NCI-H82 treated with DMSO at 0.1 percent for 48 hours (cell line): ENCODE results near the gene PLEKHO2.
A peak's percentile ranks its signal among the peaks of the same experiment; 100 is the strongest.

Experiments
- DNase-seq: peaks from one replicate; lab custom pipeline; 2025; ENCODE audit not compliant: unreplicated experiment; lab: John Stamatoyannopoulos, UW

The PLEKHO2 gene

DNA sequence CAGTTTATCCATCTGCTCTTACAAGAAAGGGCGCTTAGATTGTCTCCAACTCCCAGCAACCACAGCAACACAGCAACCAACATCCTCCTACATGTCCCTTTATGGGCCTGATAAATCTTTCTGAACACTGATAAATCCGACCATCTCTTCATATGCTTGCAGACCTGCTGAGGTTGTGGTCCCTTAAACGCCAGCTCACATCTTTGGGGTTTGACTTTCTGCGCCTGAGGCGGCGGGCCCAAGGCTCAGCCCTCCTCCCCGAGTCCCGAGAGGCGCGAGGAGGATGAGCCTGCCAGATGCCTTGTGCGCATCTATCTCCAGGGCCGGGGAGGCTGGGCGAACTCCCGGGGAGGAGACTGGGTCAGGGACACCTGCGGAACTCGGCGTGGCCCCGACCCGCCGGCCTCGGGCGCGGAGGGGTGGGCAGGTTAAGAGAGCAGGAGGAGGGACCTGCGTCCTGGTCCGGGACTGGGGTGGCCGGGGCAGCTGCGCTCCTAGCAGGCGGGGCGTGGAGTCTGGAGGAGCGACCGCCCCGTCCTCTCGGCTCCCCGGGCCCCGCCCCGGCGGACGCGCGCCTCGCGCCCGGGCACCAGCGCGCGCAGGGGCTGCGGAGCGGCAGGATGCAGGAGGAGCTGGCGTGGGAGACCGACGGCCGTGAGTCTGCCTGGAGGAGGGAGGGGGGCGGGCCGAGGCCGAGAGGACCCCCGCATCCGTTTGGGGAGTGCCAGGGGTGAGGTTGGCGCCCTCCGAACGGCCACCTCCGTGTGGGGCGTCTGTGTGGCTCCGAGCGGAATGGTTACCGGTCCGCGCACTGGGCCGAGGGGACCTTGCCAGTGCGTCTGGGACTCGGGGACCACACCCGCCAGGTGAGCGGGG, 69.8 kb downstream of the PLEKHO2 start, which contains the start of gene ANKDD1A:
Gene ANKDD1A (plus strand): TSS at position 592 of the 876 bp plus-strand sequence. CDS start 29 bp downstream, at position 621.
- peak; percentile 51 for DNase-seq

DNA sequence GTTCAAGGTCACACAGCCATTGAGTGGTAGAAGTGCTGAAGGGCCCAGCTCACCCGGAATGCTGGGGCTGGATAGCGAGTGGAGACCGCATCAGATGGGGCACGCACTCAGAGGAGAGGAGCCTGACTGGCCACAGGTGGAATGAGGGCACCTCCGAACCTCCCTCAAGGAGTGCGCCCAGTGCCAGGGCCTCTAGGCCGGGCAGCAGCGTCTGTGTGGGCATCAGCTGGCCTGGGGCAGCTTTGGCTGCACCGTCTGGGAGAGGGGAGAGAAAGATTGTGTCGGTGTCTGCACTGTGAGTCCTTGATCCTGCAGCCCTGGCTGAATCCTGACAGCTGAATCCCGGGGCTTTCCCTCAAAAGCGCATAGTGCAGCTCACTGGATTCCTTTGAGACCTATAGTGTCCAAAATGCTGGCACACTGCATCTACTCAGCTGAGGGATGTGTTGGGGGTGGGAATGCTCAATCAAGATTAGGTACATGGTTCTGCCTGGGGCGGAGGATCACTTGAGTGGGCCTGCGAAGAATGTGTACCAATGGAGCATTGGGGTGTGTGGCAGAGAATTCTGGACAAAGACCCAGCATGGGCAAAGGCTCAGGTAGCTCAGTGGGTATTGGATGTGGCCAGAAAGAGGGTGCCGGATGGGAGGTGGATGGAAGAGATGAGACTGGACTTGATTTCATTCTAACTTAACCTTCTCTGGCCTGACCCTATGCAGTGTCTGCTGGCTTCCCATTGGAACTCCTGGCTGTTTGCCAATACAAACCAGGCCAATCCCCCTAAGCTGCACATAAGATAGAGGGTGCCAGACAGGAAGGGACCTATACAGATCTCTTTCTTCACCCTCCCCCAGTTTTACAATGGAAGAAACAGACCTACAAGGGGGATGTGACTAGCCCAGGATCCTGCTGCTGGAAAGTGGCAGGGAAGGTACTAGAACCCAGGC, 70.9 kb downstream of the PLEKHO2 start:
- peak; percentile 20 for DNase-seq

DNA sequence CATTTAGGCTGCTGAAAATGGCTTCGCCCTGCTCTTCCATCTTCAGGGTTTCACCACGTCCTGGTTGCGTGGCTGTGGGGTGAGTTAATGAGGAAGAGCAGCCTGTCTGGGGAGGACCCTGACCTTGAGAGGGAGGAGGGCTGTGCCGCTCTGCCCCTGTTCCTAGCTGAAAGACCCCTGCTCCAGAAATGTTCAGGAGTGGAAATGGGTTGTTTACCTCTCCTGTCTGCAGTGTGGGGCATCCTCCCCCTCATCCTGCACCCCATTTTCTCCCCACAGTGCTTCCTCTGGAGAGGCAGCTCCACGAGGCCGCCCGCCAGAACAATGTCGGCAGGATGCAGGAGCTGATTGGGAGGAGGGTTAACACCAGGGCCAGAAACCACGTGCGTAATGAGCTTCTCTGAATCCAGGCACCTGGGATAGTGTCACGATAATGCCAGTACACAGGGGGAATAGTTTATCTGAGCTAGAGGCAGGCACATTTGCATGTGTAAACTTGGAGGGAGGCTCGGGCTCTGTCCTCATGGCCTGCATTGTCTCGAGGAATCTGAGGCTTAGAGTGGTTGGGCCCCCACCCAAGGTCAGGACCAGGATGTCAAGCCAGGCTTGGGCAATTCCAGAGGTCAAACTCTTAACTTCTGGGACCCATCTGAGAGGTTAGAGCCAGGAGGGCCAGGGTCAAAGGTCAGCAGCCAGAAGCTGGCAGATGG, 74.0 kb downstream of the PLEKHO2 start:
- no peak for DNase-seq

DNA sequence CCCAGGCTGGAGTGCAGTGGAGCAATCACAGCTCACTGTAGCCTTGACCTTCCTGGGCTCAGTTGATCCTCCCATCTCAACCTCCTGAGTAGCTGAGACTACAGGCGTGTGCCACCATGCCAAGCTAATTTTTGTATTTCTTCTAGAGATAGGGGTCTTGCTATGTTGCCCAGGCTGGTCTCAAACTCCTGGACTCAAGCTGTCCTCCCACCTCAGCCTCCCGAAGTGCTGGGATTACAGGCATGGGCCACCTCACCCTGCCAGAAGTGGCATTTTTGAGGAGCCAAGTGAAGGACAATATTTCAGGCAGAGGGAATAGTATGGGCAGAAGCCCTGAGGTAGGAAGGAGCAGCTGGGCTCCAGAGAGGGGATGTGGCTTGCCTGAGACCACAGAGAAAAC, 74.7 kb downstream of the PLEKHO2 start:
- DNase-seq, result no peak

DNA sequence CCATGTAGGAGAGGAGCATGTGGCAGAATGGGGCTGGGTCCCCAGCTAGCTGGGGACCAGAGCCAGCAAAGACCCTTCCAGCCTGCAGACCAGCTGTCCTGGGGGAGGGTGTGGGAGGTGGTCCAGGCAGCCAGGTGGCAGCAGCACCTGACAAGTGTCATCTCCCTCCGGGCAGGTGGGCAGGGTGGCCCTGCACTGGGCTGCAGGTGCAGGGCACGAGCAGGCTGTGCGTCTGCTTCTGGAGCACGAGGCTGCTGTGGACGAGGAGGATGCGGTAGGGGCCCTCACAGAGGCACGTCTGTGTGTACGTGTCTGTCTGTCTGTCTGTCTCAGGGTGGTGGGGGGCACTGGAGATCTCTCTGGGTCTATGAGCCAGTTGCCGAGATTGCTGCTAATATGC, 75.5 kb downstream of the PLEKHO2 start:
- DNase-seq, result no peak
